K562 (cell line): ENCODE results near the gene GTF3C1. TPM values are rescaled to one million over a fixed set of nuclear protein-coding genes. Genes with fewer than 3 reads are reported as not detected.

Experiments
- ATAC-seq: fragments of 200-7000 bp; cut with Tn5 transposase; 3 replicates; pipeline ENCODE4 v1.9.1; 2020; ENCODE audit warnings: moderate library complexity
- BruUV-seq: library from RNA; stranded (reverse); fragments of 400-500 nt; replicated peaks from 2 replicates; lab custom pipeline; 2021; lab: Mats Ljungman, UMichigan
- CTCF ChIA-PET: fragments of 300-600 bp; formaldehyde crosslinking; extraction: SDS; loops from one replicate; lab custom pipeline; 2021; ENCODE audit warnings: low intra/inter-chr PET ratio; lab: Yijun Ruan, JAX
- POLR2A ChIA-PET: fragments of 300-600, 350-650 bp; sonication (Branson Sonifier 250); formaldehyde crosslinking; extraction: SDS; loops from one replicate; lab custom pipeline; 2021; ENCODE audit warnings: antibody characterized with exemption, inconsistent platforms; lab: Yijun Ruan, JAX
- DNase-seq, 4 experiments: peaks; one replicate each; pipeline versions ENCODE4 v3.0.0 to v3.0.0-alpha.2; 2011 to 2018; ENCODE audit warnings: low spot score in 3 of 4, mixed read lengths in 3 of 4; ENCODE audit errors: extremely low read depth in 1 of 4
- FAIRE-seq: peaks from 2 replicates; lab custom pipeline; 2011; peaks lifted over from hg19 to GRCh38; lab: Jason Lieb, UNC
- H2AFZ ChIP-seq: 2 replicates; pipeline ENCODE4 v1.6.0; 2011; ENCODE audit warnings: low read depth, low read length, control low read depth, inconsistent platforms
- H3K27ac ChIP-seq: fragments of 200-600 bp; 3 replicates; pipeline ENCODE4 v1.8.0; 2011; ENCODE audit warnings: low read depth, mild to moderate bottlenecking, control low read depth, inconsistent platforms, low read length, moderate library complexity, mixed read lengths; ENCODE audit errors: extremely low read depth
- H3K27me3 ChIP-seq, 2 experiments: fragments of 300-600 bp in 1 of 2; 2 replicates in 1 of 2; 3 replicates in 1 of 2; pipeline versions ENCODE4 v1.6.0 to v1.8.0; 2011; ENCODE audit warnings: inconsistent platforms in 2 of 2, low read length in 2 of 2, mild to moderate bottlenecking in 1 of 2, mixed read lengths in 1 of 2, moderate library complexity in 1 of 2; ENCODE audit not compliant: control insufficient read depth in 2 of 2, insufficient read depth in 2 of 2
- H3K36me3 ChIP-seq: fragments of 300-600 bp; 3 replicates; pipeline ENCODE4 v1.8.0; 2011; ENCODE audit warnings: mild to moderate bottlenecking, low read length, inconsistent platforms; ENCODE audit not compliant: control insufficient read depth, insufficient read depth
- H3K4me1 ChIP-seq, 2 experiments: fragments of 200-600 bp in 1 of 2; replicated peaks in 1 of 2; 2 replicates in 1 of 2; 3 replicates in 1 of 2; pipeline versions ENCODE4 v1.5.1 to v1.8.0; 2011; ENCODE audit warnings: inconsistent platforms in 2 of 2, low read length in 2 of 2, mild to moderate bottlenecking in 1 of 2, mixed read lengths in 1 of 2, moderate library complexity in 1 of 2; ENCODE audit not compliant: control insufficient read depth in 2 of 2, insufficient read depth in 2 of 2
- H3K4me2 ChIP-seq: 2 replicates; pipeline ENCODE4 v1.6.1; 2011; ENCODE audit warnings: low read length, control low read depth, inconsistent platforms, mixed read lengths; ENCODE audit not compliant: insufficient read depth
- H3K4me3 ChIP-seq: fragments of 200-600 bp; sonication (generic), shearing (Covaris generic); 2 replicates; pipeline ENCODE4 v1.5.1; 2016; ENCODE audit warnings: control low read depth, inconsistent platforms
- H3K79me2 ChIP-seq: fragments of 200-600 bp; 3 replicates; pipeline ENCODE4 v1.8.0; 2011; ENCODE audit warnings: low read length, inconsistent platforms; ENCODE audit not compliant: control insufficient read depth, insufficient read depth
- H3K9ac ChIP-seq, 2 experiments: 2 replicates each; pipeline versions ENCODE4 v1.6.0 to v1.6.1; 2011; ENCODE audit warnings: low read depth in 2 of 2, low read length in 2 of 2, control low read depth in 1 of 2, inconsistent platforms in 1 of 2, mild to moderate bottlenecking in 1 of 2, mixed read lengths in 1 of 2; ENCODE audit not compliant: insufficient read depth in 1 of 2
- H3K9me1 ChIP-seq: one replicate; pipeline ENCODE4 v1.6.0; 2011; ENCODE audit warnings: inconsistent platforms, mild to moderate bottlenecking, low read length, moderate library complexity; ENCODE audit not compliant: control insufficient read depth, insufficient read depth
- H3K9me3 ChIP-seq: replicated peaks from 2 replicates; pipeline ENCODE4 v1.5.1; 2011; ENCODE audit warnings: low read depth, low read length, inconsistent platforms; ENCODE audit not compliant: control insufficient read depth, insufficient read depth
- H4K20me1 ChIP-seq: replicated peaks from 2 replicates; pipeline ENCODE4 v1.6.1; 2011; ENCODE audit warnings: low read length, inconsistent platforms, mixed read lengths; ENCODE audit not compliant: control insufficient read depth, insufficient read depth
- CREBBP ChIP-seq: IDR thresholded peaks from one replicate; pipeline ENCODE4 v1.6.1; 2012; ENCODE audit warnings: low read depth, mild to moderate bottlenecking, control low read depth, inconsistent platforms, low read length
- DMBX1 ChIP-seq: fragments of 250-450 bp; sonication (Bioruptor Pico); IDR thresholded peaks from 2 replicates; pipeline ENCODE4 v1.8.0; 2022; ENCODE audit warnings: inconsistent platforms, mild to moderate bottlenecking, moderate library complexity, borderline replicate concordance
- DPF2 ChIP-seq: fragments of 450-650 bp; IDR thresholded peaks from 2 replicates; pipeline ENCODE4 v1.6.1; 2016
- NELFE ChIP-seq: IDR thresholded peaks from 2 replicates; pipeline ENCODE4 v1.6.1; 2011; ENCODE audit warnings: mild to moderate bottlenecking; ENCODE audit not compliant: insufficient read depth, insufficient read length
- SETDB1 ChIP-seq: IDR thresholded peaks from one replicate; pipeline ENCODE4 v1.6.1; 2012; ENCODE audit warnings: low read length, control low read depth, inconsistent platforms
- SNRNP70 ChIP-seq: fragments of 200-400 bp; formaldehyde crosslinking; optimal IDR thresholded peaks from 2 replicates; pipeline ENCODE3; 2017; ENCODE audit warnings: low read depth, low read length
- U2AF1 ChIP-seq: fragments of 200-400 bp; formaldehyde crosslinking; optimal IDR thresholded peaks from 2 replicates; pipeline ENCODE3; 2017; ENCODE audit warnings: mild to moderate bottlenecking, low read depth, low read length, moderate library complexity
- ZNF354B ChIP-seq: fragments of 250-450 bp; sonication (Bioruptor Pico); IDR thresholded peaks from 2 replicates; pipeline ENCODE4 v1.4.0; 2020
- WGBS: fragments of 100-300 bp; shearing (Covaris generic); methylation state at CpG from one replicate; pipeline ENCODE4 v1.1.6; 2016; ENCODE audit warnings: low coverage, mixed read lengths; ENCODE audit not compliant: insufficient coverage; ENCODE audit errors: missing lambda C conversion rate; 5-methylcytosine and 5-hydroxymethylcytosine counted together
- in situ Hi-C: fragments of 300-500 bp; cut with MboI; formaldehyde crosslinking; loops from 4 replicates; pipeline ENCODE4 v1.15.0; 2018; ENCODE audit warnings: inconsistent platforms, mixed read lengths
- intact Hi-C: fragments of 100-400 bp; cut with micrococcal nuclease; formaldehyde crosslinking; loops from 2 replicates; pipeline ENCODE4 v1.14.2; 2022
- polyA plus RNA-seq, 8 experiments: library from polyadenylated mRNA; depleted of rRNA in 4 of 8; stranded (reverse) in 5 of 8; unstranded in 3 of 8; fragments of >200 nt; fragmentation: Nextera tagmentation in 2 of 8; fragmentation: Illumina TruSeq in 1 of 8; extraction: Ambion mirVana in 2 of 8; extraction: Trizol in 1 of 8; gene quantifications; 2 replicates each; pipeline versions ENCODE4 v1.2.1 to v1.2.3, GENCODE V29; 2011 to 2014; ENCODE audit warnings: inconsistent platforms in 1 of 8, missing spikeins in 1 of 8
- total RNA-seq, 7 experiments: library from RNA; depleted of rRNA in 6 of 7; stranded (reverse); fragments of >200 nt in 6 of 7; fragmentation: Illumina TruSeq in 2 of 7; extraction: Trizol in 2 of 7; gene quantifications; 2 replicates each; pipeline versions ENCODE4 v1.2.1 to v1.2.3, GENCODE V29; 2011 to 2021; ENCODE audit warnings: low replicate concordance in 1 of 7
- TF ChIP-seq, protein P1 (sequence below): fragments of 450-650 bp; IDR thresholded peaks from 2 replicates; pipeline ENCODE4 v1.6.1; 2016
- TF ChIP-seq, protein P2 (sequence below), 2 experiments: fragments of 150-350 bp in 1 of 2; IDR thresholded peaks; 2 replicates each; pipeline ENCODE4 v1.6.1; 2012 to 2016; ENCODE audit warnings: low read depth in 2 of 2, low read length in 2 of 2, mild to moderate bottlenecking in 1 of 2, moderate library complexity in 1 of 2
- TF ChIP-seq, protein P3 (sequence below): sonication (generic); formaldehyde crosslinking; IDR thresholded peaks from 2 replicates; pipeline ENCODE4 v1.8.0; 2022; ENCODE audit warnings: mild to moderate bottlenecking, missing genetic modification reagents
- TF ChIP-seq, protein P4 (sequence below): fragments of 450-650 bp; formaldehyde crosslinking; IDR thresholded peaks from 2 replicates; pipeline ENCODE4 v1.4.0; 2020; ENCODE audit warnings: mild to moderate bottlenecking, moderate library complexity

GTF3C1 gene
- total and polyA plus RNA-seq, 9 of the 15 experiments (the other 6 are each of a cell fraction or from before 2014, with no cell fraction given) = 0.72 to 63.6 (median 30.9) TPM

DNA sequence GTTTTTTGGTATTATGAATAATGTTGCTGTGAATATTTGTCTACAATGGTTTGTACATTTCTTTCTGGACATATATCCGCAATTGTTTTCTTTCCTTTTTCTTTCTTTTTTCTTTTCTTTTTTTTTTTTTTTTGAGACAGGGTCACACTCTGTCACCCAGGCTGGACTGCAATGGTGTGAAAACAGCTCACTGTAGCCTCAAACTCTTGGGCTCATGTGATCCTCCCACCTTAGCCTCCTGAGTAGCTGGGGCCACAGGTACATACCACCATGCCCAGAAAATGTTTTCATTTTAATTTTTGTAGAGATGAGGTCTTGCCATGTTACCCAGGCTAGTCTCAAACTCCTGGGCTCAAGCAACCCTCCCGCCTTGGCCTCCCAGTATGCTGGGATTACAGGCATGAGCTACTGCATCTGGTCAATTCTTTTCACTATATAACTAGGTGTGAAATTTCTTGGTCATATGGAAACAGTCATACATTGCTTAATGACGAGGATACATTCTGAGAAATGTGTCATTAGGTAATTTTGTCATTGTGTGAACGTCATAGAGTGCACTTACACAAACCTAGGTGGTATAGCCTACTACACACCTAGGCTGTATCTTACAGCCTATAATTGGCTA, 132.6 kb downstream of the GTF3C1 start:
- H2AFZ ChIP-seq = no peak overlapping the region
- intact Hi-C loops = no loop called here
- no peaks in the 10 kb centered on the region for H3K36me3 ChIP-seq
- no peak overlapping the region for H3K9ac ChIP-seq
- H3K79me2 ChIP-seq = no peaks in the 10 kb centered on the region
- BruUV-seq = no TSS peak
- POLR2A ChIA-PET = interaction anchor here (0.5 to 0.6 kb wide), 2 partner anchors 17 to 272 kb away, joined by 3 read pairs; no protein-coding TSS in a partner anchor
- FAIRE-seq (no peak), ATAC-seq (no peak), DNase-seq (no peak)
- 10% methylated on average over 4 of the region's 4 CpGs for WGBS
- no peaks in the 10 kb centered on the region for H3K9me1 ChIP-seq
- in situ Hi-C loops = no loop called here
- peaks cover 1% of the 10 kb centered on the region for H3K9me3 ChIP-seq
- no peaks in the 10 kb centered on the region for H4K20me1 ChIP-seq
- CTCF ChIA-PET = no interaction called here
- H3K4me1 ChIP-seq = no peaks in the 10 kb centered on the region
- H3K27ac ChIP-seq = no peak overlapping the region
- no peaks in the 10 kb centered on the region for H3K27me3 ChIP-seq
- H3K4me3 ChIP-seq = no peak overlapping the region
- H3K4me2 ChIP-seq = no peak overlapping the region
- TF ChIP-seq NELFE (no peak), SETDB1 (no peak), DMBX1 (CRISPR knock-in tag) (no peak), DPF2 (no peak), ZNF354B (CRISPR knock-in tag) (no peak), CREBBP (no peak), U2AF1 (no peak), SNRNP70 (no peak)
- TF ChIP-seq, protein P1, sequence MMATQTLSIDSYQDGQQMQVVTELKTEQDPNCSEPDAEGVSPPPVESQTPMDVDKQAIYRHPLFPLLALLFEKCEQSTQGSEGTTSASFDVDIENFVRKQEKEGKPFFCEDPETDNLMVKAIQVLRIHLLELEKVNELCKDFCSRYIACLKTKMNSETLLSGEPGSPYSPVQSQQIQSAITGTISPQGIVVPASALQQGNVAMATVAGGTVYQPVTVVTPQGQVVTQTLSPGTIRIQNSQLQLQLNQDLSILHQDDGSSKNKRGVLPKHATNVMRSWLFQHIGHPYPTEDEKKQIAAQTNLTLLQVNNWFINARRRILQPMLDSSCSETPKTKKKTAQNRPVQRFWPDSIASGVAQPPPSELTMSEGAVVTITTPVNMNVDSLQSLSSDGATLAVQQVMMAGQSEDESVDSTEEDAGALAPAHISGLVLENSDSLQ = no peak
- TF ChIP-seq, protein P2, sequence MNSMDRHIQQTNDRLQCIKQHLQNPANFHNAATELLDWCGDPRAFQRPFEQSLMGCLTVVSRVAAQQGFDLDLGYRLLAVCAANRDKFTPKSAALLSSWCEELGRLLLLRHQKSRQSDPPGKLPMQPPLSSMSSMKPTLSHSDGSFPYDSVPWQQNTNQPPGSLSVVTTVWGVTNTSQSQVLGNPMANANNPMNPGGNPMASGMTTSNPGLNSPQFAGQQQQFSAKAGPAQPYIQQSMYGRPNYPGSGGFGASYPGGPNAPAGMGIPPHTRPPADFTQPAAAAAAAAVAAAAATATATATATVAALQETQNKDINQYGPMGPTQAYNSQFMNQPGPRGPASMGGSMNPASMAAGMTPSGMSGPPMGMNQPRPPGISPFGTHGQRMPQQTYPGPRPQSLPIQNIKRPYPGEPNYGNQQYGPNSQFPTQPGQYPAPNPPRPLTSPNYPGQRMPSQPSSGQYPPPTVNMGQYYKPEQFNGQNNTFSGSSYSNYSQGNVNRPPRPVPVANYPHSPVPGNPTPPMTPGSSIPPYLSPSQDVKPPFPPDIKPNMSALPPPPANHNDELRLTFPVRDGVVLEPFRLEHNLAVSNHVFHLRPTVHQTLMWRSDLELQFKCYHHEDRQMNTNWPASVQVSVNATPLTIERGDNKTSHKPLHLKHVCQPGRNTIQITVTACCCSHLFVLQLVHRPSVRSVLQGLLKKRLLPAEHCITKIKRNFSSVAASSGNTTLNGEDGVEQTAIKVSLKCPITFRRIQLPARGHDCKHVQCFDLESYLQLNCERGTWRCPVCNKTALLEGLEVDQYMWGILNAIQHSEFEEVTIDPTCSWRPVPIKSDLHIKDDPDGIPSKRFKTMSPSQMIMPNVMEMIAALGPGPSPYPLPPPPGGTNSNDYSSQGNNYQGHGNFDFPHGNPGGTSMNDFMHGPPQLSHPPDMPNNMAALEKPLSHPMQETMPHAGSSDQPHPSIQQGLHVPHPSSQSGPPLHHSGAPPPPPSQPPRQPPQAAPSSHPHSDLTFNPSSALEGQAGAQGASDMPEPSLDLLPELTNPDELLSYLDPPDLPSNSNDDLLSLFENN (IDR thresholded peaks at IDR 0.05; ENCODE audit: low read depth in 2 of 2, low read length in 2 of 2) = no peak
- TF ChIP-seq, protein P3, sequence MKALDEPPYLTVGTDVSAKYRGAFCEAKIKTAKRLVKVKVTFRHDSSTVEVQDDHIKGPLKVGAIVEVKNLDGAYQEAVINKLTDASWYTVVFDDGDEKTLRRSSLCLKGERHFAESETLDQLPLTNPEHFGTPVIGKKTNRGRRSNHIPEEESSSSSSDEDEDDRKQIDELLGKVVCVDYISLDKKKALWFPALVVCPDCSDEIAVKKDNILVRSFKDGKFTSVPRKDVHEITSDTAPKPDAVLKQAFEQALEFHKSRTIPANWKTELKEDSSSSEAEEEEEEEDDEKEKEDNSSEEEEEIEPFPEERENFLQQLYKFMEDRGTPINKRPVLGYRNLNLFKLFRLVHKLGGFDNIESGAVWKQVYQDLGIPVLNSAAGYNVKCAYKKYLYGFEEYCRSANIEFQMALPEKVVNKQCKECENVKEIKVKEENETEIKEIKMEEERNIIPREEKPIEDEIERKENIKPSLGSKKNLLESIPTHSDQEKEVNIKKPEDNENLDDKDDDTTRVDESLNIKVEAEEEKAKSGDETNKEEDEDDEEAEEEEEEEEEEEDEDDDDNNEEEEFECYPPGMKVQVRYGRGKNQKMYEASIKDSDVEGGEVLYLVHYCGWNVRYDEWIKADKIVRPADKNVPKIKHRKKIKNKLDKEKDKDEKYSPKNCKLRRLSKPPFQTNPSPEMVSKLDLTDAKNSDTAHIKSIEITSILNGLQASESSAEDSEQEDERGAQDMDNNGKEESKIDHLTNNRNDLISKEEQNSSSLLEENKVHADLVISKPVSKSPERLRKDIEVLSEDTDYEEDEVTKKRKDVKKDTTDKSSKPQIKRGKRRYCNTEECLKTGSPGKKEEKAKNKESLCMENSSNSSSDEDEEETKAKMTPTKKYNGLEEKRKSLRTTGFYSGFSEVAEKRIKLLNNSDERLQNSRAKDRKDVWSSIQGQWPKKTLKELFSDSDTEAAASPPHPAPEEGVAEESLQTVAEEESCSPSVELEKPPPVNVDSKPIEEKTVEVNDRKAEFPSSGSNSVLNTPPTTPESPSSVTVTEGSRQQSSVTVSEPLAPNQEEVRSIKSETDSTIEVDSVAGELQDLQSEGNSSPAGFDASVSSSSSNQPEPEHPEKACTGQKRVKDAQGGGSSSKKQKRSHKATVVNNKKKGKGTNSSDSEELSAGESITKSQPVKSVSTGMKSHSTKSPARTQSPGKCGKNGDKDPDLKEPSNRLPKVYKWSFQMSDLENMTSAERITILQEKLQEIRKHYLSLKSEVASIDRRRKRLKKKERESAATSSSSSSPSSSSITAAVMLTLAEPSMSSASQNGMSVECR (CRISPR knock-in tag) = no peak
- TF ChIP-seq, protein P4, sequence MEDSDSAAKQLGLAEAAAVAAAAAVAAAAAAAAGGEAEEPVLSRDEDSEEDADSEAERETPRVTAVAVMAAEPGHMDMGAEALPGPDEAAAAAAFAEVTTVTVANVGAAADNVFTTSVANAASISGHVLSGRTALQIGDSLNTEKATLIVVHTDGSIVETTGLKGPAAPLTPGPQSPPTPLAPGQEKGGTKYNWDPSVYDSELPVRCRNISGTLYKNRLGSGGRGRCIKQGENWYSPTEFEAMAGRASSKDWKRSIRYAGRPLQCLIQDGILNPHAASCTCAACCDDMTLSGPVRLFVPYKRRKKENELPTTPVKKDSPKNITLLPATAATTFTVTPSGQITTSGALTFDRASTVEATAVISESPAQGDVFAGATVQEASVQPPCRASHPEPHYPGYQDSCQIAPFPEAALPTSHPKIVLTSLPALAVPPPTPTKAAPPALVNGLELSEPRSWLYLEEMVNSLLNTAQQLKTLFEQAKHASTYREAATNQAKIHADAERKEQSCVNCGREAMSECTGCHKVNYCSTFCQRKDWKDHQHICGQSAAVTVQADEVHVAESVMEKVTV (CRISPR knock-in tag) = no peak
